Measurements from ENCODE around the gene KRT75. TPM values are rescaled to one million over a fixed set of nuclear protein-coding genes. Genes with fewer than 3 reads are reported as not detected.
"Not testable (repeated sequence)": the region's sequence is repeated elsewhere in the genome, so short reads cannot be mapped to it uniquely, and the experiment has no call there.

The KRT75 gene
- total and polyA plus RNA-seq, 5 donors from 2014 or later: not detected

- no peak for DNase-seq
- Histone ChIP-seq H3K4me3 (ENCODE audit: low read depth, low read length) (no peak overlapping the region), H3K27ac (ENCODE audit: insufficient read depth, low read length, poor library complexity, severe bottlenecking) (no peak overlapping the region), H3K4me1 (ENCODE audit: control insufficient read depth, insufficient read depth, low read length, poor library complexity, severe bottlenecking) (no peaks in the 10 kb centered on the region), H3K27me3 (ENCODE audit: control insufficient read depth, insufficient read depth, low read length) (peaks cover 3% of the 10 kb centered on the region), H3K36me3 (ENCODE audit: control insufficient read depth, insufficient read depth, low read length) (no peaks in the 10 kb centered on the region), H3K9me3 (ENCODE audit: control insufficient read depth in 2 of 2, low read length in 2 of 2) (no peaks in the 10 kb centered on the region)
- Mint-ChIP-seq H3K36me3 (no peaks in the 10 kb centered on the region), H3K4me3 (no peak overlapping the region), H3K4me1 (no peaks in the 10 kb centered on the region), H3K27me3 (no peaks in the 10 kb centered on the region), H3K9me3 (peaks cover 0 to 1% (median 0%) of the 10 kb centered on the region in 7 donors), H3K27ac (no peak overlapping the region)
- no peak for ATAC-seq (ENCODE audit: low read depth in 2 of 2)
Measured at GRCh38 chr12:52413782-52414345, 20.3 kb downstream of the KRT75 start.

- no peaks in the 10 kb centered on the region for H3K27me3 Mint-ChIP-seq
- Histone ChIP-seq H3K9me3 (ENCODE audit: control insufficient read depth in 2 of 2, low read length in 2 of 2) (no peaks in the 10 kb centered on the region), H3K4me3 (ENCODE audit: low read depth, low read length) (no peak overlapping the region), H3K27ac (ENCODE audit: insufficient read depth, low read length, poor library complexity, severe bottlenecking) (no peak overlapping the region), H3K4me1 (ENCODE audit: control insufficient read depth, insufficient read depth, low read length, poor library complexity, severe bottlenecking) (no peaks in the 10 kb centered on the region), H3K27me3 (ENCODE audit: control insufficient read depth, insufficient read depth, low read length) (peaks cover 3% of the 10 kb centered on the region), H3K36me3 (ENCODE audit: control insufficient read depth, insufficient read depth, low read length) (no peaks in the 10 kb centered on the region)
- ATAC-seq (ENCODE audit: low read depth in 2 of 2): no peak
- no peak for DNase-seq
- no peaks in the 10 kb centered on the region for H3K36me3 Mint-ChIP-seq
- H3K27ac Mint-ChIP-seq: no peak overlapping the region
- no peaks in the 10 kb centered on the region for H3K4me1 Mint-ChIP-seq
- H3K9me3 Mint-ChIP-seq: peaks cover 0 to 1% (median 0%) of the 10 kb centered on the region in 7 donors
- no peak overlapping the region for H3K4me3 Mint-ChIP-seq
Measured at GRCh38 chr12:52413202-52413601, 21.0 kb downstream of the KRT75 start.

DNA sequence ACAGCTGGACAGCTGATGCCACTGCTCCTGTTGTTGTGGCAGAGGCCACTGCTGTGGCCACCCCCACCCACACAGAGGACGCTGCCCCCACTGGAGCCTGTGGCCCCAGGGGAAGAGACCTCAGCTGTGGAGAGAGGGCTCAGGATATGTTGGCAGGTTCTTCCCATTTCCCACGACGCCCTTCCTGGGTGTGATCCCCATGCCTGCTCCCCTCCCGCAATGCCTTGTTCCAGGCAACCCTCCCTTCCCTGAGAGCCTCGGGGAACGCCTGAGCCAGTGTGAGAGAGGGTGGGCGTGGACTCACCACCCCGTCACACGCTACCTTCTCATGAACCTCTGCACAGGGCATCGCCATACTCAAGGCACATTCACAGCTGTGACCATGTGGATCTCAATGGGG is 22.4 kb downstream of the KRT75 start:
- peaks cover 0 to 3% (median 0%) of the 10 kb centered on the region in 7 donors for H3K9me3 Mint-ChIP-seq
- H3K4me1 Mint-ChIP-seq: no peaks in the 10 kb centered on the region
- ATAC-seq (ENCODE audit: low read depth in 2 of 2): no peak

GRCh38 chr12:52410589-52411248 is 23.5 kb downstream of the KRT75 start:
- H3K27ac Mint-ChIP-seq; H3K4me3 Mint-ChIP-seq; H3K27ac ChIP-seq (ENCODE audit: insufficient read depth, low read length, poor library complexity, severe bottlenecking); DNase-seq; H3K4me1 ChIP-seq (ENCODE audit: control insufficient read depth, insufficient read depth, low read length, poor library complexity, severe bottlenecking); H3K4me3 ChIP-seq (ENCODE audit: low read depth, low read length); H3K36me3 ChIP-seq (ENCODE audit: control insufficient read depth, insufficient read depth, low read length); ATAC-seq (ENCODE audit: low read depth in 2 of 2); H3K27me3 ChIP-seq (ENCODE audit: control insufficient read depth, insufficient read depth, low read length); H3K36me3 Mint-ChIP-seq; H3K9me3 ChIP-seq (ENCODE audit: control insufficient read depth in 2 of 2, low read length in 2 of 2); H3K4me1 Mint-ChIP-seq; H3K27me3 Mint-ChIP-seq; H3K9me3 Mint-ChIP-seq: not testable (repeated sequence)

More for the DNA sequence above, 22.4 kb downstream of the KRT75 start:
- no peaks in the 10 kb centered on the region for H3K9me3 ChIP-seq (ENCODE audit: control insufficient read depth in 2 of 2, low read length in 2 of 2)
- no peaks in the 10 kb centered on the region for H3K27me3 Mint-ChIP-seq
- no peaks in the 10 kb centered on the region for H3K36me3 Mint-ChIP-seq
- DNase-seq: no peak
- H3K27ac ChIP-seq (ENCODE audit: insufficient read depth, low read length, poor library complexity, severe bottlenecking): no peak overlapping the region
- no peak overlapping the region for H3K4me3 ChIP-seq (ENCODE audit: low read depth, low read length)
- H3K27me3 ChIP-seq (ENCODE audit: control insufficient read depth, insufficient read depth, low read length): peaks cover 3% of the 10 kb centered on the region
- no peak overlapping the region for H3K27ac Mint-ChIP-seq
- no peak overlapping the region for H3K4me3 Mint-ChIP-seq
- no peaks in the 10 kb centered on the region for H3K4me1 ChIP-seq (ENCODE audit: control insufficient read depth, insufficient read depth, low read length, poor library complexity, severe bottlenecking)
- no peaks in the 10 kb centered on the region for H3K36me3 ChIP-seq (ENCODE audit: control insufficient read depth, insufficient read depth, low read length)

DNA sequence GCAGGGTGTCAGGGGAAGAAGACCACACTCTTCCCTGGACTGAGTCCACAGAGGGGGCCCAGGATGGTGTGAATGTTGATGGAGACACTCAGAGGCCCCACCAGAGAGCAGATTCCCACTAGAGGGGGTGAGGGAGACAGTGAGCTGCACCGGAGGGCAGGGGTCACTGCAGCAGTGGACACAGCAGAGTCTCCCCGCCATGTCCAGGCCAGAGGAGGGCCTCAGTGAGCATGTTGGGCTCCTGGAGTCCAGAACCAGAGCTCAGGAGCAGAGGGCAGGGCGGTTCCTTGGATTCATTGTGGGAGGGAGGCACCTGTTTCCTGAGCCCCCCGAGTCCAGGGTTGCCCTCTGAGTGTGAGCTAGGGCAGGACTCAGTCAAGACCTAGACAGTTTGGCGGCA is 26.3 kb downstream of the KRT75 start:
- H3K4me1 Mint-ChIP-seq: no peaks in the 10 kb centered on the region
- ATAC-seq (ENCODE audit: low read depth in 2 of 2): no peak
- peak overlapping the region in 1 of 3 donors; percentile 8 for H3K27ac Mint-ChIP-seq
- peaks cover 0 to 3% (median 0%) of the 10 kb centered on the region in 7 donors for H3K9me3 Mint-ChIP-seq
- H3K4me3 Mint-ChIP-seq: no peak overlapping the region
- H3K36me3 Mint-ChIP-seq: no peaks in the 10 kb centered on the region
- Histone ChIP-seq H3K9me3 (ENCODE audit: control insufficient read depth in 2 of 2, low read length in 2 of 2) (no peaks in the 10 kb centered on the region), H3K27ac (ENCODE audit: insufficient read depth, low read length, poor library complexity, severe bottlenecking) (no peak overlapping the region), H3K36me3 (ENCODE audit: control insufficient read depth, insufficient read depth, low read length) (no peaks in the 10 kb centered on the region), H3K4me1 (ENCODE audit: control insufficient read depth, insufficient read depth, low read length, poor library complexity, severe bottlenecking) (no peaks in the 10 kb centered on the region), H3K27me3 (ENCODE audit: control insufficient read depth, insufficient read depth, low read length) (no peaks in the 10 kb centered on the region), H3K4me3 (ENCODE audit: low read depth, low read length) (no peak overlapping the region)
- DNase-seq: no peak
- H3K27me3 Mint-ChIP-seq: no peaks in the 10 kb centered on the region

DNA sequence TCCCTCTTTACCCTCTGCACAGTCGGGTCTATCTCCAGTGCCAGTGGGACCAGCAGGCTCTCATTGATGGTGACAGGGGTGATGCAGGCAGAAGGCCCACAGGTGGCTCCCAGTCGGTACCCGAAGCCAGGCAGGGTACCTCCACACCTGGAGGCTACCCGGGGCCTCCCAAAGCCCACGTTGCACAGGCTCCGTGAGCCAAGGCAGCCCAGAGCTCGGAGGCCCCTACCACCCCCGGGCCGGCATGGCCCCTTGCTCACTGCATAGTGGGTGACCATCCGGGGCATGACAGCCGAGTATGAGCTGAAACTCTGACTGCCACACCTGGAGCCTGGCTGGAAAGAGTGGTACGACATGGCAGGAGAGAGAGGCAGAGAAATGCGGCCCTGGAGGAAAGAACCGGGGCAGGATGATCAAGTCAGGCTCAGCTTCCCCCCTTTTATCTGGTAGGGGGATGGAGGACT is 28.2 kb downstream of the KRT75 start, which contains the start of gene KRT82:
Gene KRT82 (minus strand): TSS at position 414 of the 464 bp plus-strand sequence. CDS start 58 bp downstream, at position 356.
- Mint-ChIP-seq H3K4me1 (no peaks in the 10 kb centered on the region), H3K36me3 (no peaks in the 10 kb centered on the region), H3K9me3 (peaks cover 0 to 4% (median 0%) of the 10 kb centered on the region in 7 donors), H3K4me3 (no peak within 1 kb of the TSS), H3K27me3 (no peaks in the 10 kb centered on the region), H3K27ac (peak within 1 kb of the TSS in 1 of 3 donors; percentile 33)
- Histone ChIP-seq H3K27me3 (ENCODE audit: control insufficient read depth, insufficient read depth, low read length) (no peaks in the 10 kb centered on the region), H3K9me3 (ENCODE audit: control insufficient read depth in 2 of 2, low read length in 2 of 2) (no peaks in the 10 kb centered on the region), H3K27ac (ENCODE audit: insufficient read depth, low read length, poor library complexity, severe bottlenecking) (no peak within 1 kb of the TSS), H3K4me3 (ENCODE audit: low read depth, low read length) (no peak within 1 kb of the TSS), H3K4me1 (ENCODE audit: control insufficient read depth, insufficient read depth, low read length, poor library complexity, severe bottlenecking) (no peaks in the 10 kb centered on the region), H3K36me3 (ENCODE audit: control insufficient read depth, insufficient read depth, low read length) (no peaks in the 10 kb centered on the region)
- no peak for DNase-seq
- no peak for ATAC-seq (ENCODE audit: low read depth in 2 of 2)

GRCh38 chr12:52404951-52405350 is 29.2 kb downstream of the KRT75 start:
- Mint-ChIP-seq H3K4me1 (no peaks in the 10 kb centered on the region), H3K27me3 (no peaks in the 10 kb centered on the region), H3K9me3 (peaks cover 0 to 3% (median 0%) of the 10 kb centered on the region in 7 donors), H3K4me3 (no peak overlapping the region), H3K36me3 (no peaks in the 10 kb centered on the region), H3K27ac (no peak overlapping the region)
- H3K36me3 ChIP-seq (ENCODE audit: control insufficient read depth, insufficient read depth, low read length): no peaks in the 10 kb centered on the region
- no peaks in the 10 kb centered on the region for H3K27me3 ChIP-seq (ENCODE audit: control insufficient read depth, insufficient read depth, low read length)
- H3K27ac ChIP-seq (ENCODE audit: insufficient read depth, low read length, poor library complexity, severe bottlenecking): no peak overlapping the region
- H3K4me1 ChIP-seq (ENCODE audit: control insufficient read depth, insufficient read depth, low read length, poor library complexity, severe bottlenecking): no peaks in the 10 kb centered on the region
- DNase-seq (no peak), ATAC-seq (ENCODE audit: low read depth in 2 of 2) (no peak)
- H3K4me3 ChIP-seq (ENCODE audit: low read depth, low read length): no peak overlapping the region
- H3K9me3 ChIP-seq (ENCODE audit: control insufficient read depth in 2 of 2, low read length in 2 of 2): no peaks in the 10 kb centered on the region

DNA sequence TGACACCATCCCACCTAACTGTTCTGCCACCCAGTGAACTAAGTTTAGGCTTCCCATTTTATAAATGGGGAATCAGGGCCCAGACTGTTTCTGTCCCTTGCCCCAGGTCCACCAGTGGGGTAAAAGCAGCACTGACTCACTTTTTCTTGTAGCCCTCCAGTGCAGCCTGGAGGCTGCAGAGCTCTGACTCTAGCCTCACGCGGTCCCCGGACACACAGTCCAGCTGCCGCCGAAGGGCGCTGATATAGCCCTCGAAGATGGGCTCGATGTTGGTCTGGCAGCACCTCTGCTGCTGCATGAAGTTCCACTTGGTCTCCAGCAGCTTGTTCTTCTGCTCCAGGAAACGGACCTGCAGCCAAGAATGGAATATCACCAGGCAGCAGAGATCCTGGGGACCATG is 30.6 kb downstream of the KRT75 start:
- Mint-ChIP-seq H3K27ac (no peak overlapping the region), H3K27me3 (peaks cover 6% of the 10 kb centered on the region), H3K4me1 (no peaks in the 10 kb centered on the region), H3K4me3 (no peak overlapping the region), H3K9me3 (peaks cover 0 to 3% (median 0%) of the 10 kb centered on the region in 7 donors), H3K36me3 (no peaks in the 10 kb centered on the region)
- no peak overlapping the region for H3K27ac ChIP-seq (ENCODE audit: insufficient read depth, low read length, poor library complexity, severe bottlenecking)
- no peak overlapping the region for H3K4me3 ChIP-seq (ENCODE audit: low read depth, low read length)
- H3K36me3 ChIP-seq (ENCODE audit: control insufficient read depth, insufficient read depth, low read length): no peaks in the 10 kb centered on the region
- no peak for ATAC-seq (ENCODE audit: low read depth in 2 of 2)
- no peaks in the 10 kb centered on the region for H3K4me1 ChIP-seq (ENCODE audit: control insufficient read depth, insufficient read depth, low read length, poor library complexity, severe bottlenecking)
- no peak for DNase-seq
- no peaks in the 10 kb centered on the region for H3K27me3 ChIP-seq (ENCODE audit: control insufficient read depth, insufficient read depth, low read length)
- H3K9me3 ChIP-seq (ENCODE audit: control insufficient read depth in 2 of 2, low read length in 2 of 2): no peaks in the 10 kb centered on the region

All from CD4-positive, CD25-positive, alpha-beta regulatory T cell (primary cell).